HG02884 (cell line): ENCODE measurements around the gene TSPAN10.

Experiments used
- ATAC-seq: cut with Tn5 transposase; IDR thresholded peaks from one replicate; pipeline ENCODE4 v1.9.1; 2021; ENCODE audit warnings: mild to moderate bottlenecking, moderate library complexity; ENCODE audit not compliant: unreplicated experiment

Gene TSPAN10

GRCh38 chr17:81631482-81631881 lies 5.5 kb upstream of the TSPAN10 start:
- ATAC-seq, result no peak

GRCh38 chr17:81635431-81635830 lies 1.6 kb upstream of the TSPAN10 start:
- ATAC-seq, result no peak

DNA sequence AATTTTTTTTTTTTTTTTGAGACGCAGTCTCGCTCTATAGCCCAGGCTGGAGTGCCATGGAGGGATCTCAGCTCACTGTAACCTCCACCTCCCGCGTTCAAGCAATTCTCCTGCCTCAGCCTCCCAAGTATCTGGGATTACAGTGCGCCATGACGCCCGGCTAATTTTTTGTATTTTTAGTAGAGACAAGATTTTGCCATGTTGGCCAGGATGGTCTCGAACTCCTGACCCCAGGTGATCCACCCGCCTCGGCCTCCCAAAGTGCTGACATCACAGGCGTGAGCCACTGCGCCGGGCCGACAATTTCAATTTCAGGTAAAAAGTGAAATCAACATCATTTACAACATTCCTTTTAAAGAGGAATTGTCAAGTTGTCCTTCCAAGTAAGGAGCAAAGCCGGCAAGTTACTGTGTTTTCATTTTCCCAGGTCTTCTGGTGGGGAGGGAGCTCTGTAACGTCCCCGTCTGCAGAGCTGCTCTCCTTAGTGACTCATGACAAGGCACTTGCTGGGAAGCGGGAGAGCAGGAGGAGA lies 957 bp upstream of the TSPAN10 start:
- no peak for ATAC-seq

DNA sequence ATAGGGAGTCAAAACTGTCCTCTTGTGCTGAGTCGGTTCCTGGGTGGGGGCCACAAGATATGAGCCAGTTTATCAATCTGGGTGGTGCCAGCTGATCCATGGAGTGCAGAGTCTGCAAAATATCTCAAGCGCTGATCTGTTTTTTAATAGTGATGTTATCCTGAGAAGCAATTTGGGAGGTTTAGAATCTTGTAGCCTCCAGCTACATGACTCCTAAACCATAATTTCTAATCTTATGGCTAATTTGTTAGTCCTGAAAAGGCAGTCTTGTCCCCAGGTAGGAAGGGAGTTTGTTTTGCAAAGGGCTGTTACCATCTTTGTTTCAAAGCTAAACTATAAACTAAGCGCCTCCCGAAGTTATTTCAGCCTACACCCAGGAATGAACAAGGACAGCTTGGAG lies 1.7 kb downstream of the TSPAN10 start:
- no peak for ATAC-seq

DNA sequence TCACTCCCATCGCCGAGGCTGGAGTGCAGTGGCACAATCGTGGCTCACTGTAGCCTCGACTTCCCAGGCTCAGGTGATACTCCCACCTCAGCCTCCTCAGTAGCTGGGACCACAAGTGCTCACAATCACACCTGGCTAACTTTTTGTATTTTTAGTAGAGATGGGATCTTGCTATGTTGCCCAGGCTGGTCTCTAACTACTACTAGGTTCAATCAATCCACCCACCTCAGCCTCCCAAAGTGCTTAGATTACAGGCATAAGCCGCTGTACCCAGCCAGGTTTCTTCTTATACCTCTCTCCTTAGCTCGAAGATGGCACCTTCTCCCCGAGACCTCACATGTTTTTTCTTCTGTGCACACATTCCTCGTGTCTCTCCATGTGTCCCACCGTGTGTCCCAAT lies 3.0 kb downstream of the TSPAN10 start:
- ATAC-seq, result no peak

DNA sequence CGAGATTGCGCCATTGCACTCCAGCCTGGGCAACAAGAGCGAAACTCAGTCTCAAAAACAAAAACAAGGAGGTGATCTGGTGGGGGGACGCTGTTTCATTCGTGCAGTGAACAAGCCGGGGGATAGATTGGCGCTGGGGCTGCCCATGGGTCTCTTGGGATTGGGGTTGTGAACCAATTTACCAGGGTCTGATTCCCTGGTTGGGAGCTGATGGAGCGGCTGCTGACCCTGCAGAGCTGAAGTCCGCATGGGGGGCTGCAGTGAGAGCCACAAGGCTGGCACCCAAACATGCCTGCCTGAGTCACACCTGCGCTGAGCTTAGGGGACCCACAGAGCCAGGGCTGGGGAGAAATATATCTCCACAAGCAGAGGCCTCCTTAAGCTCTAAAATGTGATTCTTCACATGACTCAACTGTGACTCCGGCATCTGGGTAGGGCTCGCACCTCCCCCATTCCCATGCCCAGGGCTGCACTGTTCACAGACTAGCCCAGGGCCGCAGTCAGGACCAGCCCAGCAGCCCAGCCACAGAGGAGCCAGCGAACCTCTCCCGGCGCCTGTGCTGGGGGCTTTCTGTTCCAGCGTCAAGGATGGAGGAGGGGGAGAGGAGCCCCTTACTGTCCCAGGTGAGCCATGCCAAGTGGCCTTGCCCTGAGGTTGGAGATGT lies 5.0 kb downstream of the TSPAN10 start:
- no peak for ATAC-seq

DNA sequence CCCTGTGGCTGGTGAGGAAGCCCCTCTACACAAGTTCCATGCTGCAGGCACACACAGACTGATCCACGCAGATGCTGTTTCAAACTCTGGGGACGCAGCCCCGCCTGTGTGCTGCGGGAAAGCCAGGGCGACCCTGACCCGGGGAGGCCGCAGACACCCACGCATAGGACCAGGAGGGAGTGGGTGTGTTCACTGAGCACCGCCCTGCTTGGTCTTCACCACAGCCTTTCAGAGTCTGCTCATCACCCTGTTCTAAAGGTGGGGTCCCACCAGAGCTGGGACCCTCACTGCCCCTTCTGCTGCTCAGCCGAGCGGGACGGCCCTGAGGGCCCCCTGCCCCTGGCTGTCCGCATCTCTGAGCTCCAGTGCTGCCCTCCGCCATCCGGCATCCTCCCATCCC lies 7.5 kb downstream of the TSPAN10 start:
- ATAC-seq, result no peak

DNA sequence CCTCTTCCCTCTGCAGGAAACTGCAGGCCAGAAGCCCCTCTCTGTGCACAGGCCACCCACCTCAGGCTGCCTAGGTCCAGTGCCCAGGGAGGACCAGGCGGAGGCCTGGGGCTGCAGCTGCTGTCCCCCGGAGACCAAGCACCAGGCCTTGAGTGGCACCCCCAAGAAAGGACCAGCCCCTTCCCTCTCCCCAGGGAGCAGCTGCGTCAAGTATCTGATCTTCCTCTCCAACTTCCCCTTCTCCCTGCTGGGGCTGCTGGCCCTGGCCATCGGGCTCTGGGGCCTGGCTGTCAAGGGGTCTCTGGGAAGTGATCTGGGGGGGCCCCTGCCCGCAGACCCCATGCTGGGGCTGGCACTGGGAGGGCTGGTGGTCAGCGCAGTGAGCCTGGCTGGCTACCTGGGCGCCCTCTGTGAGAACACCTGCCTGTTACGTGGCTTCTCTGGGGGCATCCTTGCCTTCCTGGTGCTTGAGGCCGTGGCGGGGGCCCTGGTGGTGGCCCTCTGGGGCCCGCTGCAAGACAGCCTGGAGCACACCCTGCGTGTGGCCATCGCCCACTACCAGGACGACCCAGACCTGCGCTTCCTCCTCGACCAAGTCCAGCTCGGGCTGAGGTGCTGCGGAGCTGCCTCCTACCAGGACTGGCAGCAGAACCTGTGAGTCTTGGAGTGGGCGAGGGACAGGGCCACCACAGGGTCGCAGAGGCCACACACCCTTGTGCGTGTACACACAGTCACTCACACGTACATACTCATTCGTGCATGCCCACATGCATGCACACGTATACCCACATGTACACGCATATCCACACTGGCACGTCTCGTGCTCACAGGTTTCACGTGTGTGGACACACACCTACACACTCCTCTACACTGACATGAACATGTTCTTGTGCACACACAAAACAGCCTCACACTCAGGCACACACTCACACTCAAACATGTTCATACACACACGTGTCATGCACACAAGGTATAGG lies 8.3 kb downstream of the TSPAN10 start:
- ATAC-seq, result no peak

DNA sequence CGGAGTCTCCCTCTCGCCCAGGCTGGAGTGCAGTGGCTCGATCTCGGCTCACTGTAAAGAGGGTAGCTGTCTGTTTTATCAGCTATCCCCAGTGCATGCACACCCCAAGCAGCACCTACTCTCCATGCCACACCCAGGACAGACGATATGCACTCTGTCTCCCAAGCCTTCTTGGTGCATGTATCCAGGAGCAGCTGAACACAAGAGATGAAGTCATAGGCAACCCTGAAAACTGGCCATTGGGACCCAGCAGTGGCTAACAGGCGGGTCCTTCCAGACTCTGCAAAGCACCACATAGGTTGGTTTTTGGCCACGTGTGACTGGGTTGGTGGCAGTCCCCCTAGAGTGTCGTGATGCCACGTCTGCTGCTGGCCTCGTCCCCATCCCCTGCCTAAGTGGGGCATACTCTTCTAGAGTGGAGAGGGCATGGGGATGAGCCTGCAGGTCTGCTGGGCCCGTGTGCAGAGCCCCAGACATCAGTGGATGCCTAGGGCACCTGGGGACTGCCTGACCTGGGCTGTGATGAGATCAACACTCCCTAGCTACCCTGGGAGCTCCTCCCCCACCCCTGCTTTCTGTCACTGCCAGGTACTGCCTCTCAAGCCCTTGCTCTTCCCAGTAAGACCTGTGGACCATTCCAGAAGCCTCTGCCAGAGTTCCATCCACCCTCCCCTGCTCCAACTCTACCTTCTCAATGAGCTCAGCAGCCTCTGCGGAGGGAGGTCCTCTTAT lies 10.0 kb downstream of the TSPAN10 start:
- no peak for ATAC-seq

GRCh38 chr17:81647640-81648012 lies 10.6 kb downstream of the TSPAN10 start:
- ATAC-seq, result no peak

GRCh38 chr17:81648013-81648706 lies 11.2 kb downstream of the TSPAN10 start:
- ATAC-seq, result no peak

- ATAC-seq, result no peak
Observed at GRCh38 chr17:81648707-81649085, 11.7 kb downstream of the TSPAN10 start.

- ATAC-seq, result no peak
Observed at GRCh38 chr17:81650951-81651350, 14.0 kb downstream of the TSPAN10 start.

GRCh38 chr17:81651692-81652091 lies 14.7 kb downstream of the TSPAN10 start:
- no peak for ATAC-seq

DNA sequence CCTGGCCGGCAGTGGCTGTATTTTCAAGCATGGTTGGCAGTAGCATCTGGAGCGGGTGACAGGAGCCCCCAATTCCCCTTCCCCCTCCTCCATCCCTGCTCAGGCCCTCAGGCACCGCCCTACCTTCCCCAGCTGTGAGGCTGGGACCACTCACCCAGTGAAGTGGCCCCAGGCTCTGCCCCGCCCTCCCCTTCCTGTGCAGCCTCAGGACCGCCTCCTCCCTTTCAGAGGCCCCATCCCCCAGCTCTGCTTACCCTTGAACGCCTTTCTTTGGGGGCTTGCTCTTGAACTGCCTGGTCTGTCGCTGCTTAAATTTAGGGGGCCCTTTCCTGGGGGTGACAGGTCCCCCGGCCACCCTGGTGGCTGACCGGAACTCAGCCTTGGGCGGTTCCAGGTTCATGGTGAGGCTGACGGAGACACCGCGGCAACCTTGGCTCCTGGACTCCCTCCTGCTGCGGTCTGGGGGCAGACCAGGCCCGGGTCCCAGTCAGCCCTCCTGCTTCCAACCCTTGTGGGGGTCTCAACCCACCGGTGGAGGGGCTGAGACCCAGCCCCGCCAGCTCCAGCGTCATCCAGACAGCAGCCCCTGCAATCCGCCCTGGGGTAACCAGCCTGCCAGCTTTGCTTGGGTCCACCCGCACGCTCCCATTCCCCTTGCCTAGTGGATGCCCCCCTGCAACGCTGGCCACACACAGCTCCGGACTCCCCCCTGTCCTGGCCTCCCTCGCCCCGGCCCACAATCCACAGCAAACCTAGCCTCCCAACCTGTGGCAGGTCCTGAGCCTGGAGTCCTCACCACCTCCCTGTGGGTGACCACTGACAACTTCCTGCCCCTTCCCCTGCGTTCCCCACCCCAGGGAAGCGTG lies 16.1 kb downstream of the TSPAN10 start:
- no peak for ATAC-seq

DNA sequence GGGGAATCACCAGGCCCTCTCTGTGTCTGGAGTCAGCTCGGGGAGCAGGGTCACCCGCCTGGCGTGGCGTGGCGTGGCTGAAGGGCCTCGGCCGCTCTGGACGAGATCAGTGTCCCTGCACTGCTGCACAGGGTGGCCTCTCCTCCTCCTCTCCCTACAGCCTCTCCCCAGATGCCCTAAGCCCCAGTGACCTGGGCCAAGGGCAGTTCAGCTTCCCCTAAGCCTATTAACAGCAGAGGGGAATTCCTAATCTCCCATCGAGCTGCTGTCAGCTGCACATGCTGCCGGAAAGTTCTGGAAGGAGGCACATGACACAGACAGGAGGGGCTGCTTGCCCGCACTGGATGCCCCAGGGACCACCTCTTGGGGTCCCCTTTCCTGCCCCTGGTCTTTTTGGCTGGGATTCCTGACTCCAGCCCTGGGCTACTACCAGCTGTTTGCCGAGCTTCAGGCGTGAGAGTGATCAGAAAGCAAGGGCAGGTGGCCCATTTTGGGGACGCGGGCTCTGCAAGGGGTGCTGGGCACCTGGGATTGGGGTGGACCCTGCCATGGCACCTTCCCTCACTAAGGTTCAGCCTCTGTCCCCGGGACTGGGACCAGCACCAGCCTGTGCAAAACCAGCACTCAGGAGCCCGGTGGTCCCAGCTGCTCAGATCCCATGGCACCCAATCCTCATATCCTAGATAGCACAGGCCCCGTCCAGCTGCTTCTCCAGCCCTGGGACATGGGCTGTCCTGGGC lies 18.6 kb downstream of the TSPAN10 start:
- ATAC-seq, result no peak

GRCh38 chr17:81656118-81656743 lies 19.2 kb downstream of the TSPAN10 start, which contains the start of gene PDE6G:
Gene PDE6G, minus strand, starts transcription at chr17:81656542. Its CDS starts 3,237 bp downstream, at chr17:81653305.
- ATAC-seq, result no peak

DNA sequence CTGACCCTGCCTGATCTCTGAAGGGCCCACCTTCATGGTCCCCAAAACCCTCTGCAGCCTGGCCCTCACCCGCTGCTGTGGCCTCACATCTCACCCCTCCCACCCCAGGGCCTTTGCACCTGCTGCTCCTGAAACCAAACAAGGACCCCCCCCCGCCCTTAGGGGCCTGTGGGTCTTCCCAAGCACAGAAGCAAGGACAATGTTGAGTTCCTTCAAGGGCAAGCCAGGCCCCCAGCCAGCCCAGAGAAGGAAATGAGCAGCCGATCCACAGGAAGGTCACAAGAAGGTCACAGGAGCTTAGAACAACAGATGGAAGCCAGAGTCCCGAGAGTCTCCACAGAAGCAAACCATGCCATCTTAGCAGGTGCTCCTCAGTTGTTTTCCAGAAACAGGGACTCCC lies 19.8 kb downstream of the TSPAN10 start:
- no peak for ATAC-seq

DNA sequence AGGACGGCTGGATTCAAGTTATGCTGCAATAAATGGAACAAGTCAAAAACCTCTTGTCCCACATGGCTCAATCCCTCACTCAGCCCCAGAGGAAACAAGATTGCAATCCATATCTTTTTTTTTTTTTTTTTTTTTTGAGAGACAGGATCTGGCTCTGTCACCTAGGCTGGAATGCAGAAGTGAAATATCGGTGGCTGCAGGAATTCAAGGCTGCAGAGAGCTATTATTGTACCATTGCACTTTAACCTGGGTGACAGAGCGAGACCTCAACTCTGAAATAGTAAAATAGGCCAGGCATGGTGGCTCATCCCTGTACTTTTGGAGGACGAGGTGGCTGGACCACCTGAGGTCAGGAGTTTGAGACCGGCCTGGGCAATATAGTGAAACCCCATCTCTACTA lies 22.0 kb downstream of the TSPAN10 start:
- no peak for ATAC-seq
